H1 (cell line): ENCODE results near the gene ZAR1. TPM values are rescaled to one million over a fixed set of nuclear protein-coding genes. Genes with fewer than 3 reads are reported as not detected.

Experiments
- CTBP2 ChIP-seq: IDR thresholded peaks from 2 replicates; pipeline ENCODE4 v1.7.0; 2011; ENCODE audit warnings: borderline replicate concordance, mild to moderate bottlenecking, moderate library complexity, mixed read lengths, low read length; ENCODE audit not compliant: insufficient read depth, insufficient read length
- polyA plus RNA-seq, 7 experiments: library from polyadenylated mRNA; depleted of rRNA in 3 of 7; stranded (reverse) in 5 of 7; unstranded in 2 of 7; fragments of >200 nt in 5 of 7; fragments of 200-250 nt in 2 of 7; gene quantifications; 1 replicate in 5 of 7; 2 replicates in 1 of 7; 4 replicates in 1 of 7; pipeline versions ENCODE4 v1.2.1 to v1.2.3, GENCODE V29; 2011 to 2013; ENCODE audit warnings: missing spikeins in 2 of 7, mixed read lengths in 2 of 7
- total RNA-seq: library from RNA; stranded (reverse); fragmentation: NEBNext Ultra II Directional; extraction: Animal tissue kit (Norgen Biotek cat#: 25700); gene quantifications from 2 replicates; pipeline ENCODE4 v1.2.1, GENCODE V29; 2021
- TF ChIP-seq, protein P1 (sequence below): fragments of 300-600 bp; sonication (generic); IDR thresholded peaks from 2 replicates; pipeline ENCODE4 v1.7.1; 2012; ENCODE audit warnings: low read length, moderate library complexity, mild to moderate bottlenecking, inconsistent platforms; ENCODE audit not compliant: insufficient replicate concordance

ZAR1 gene
- total and polyA plus RNA-seq, 2 of the 8 experiments (the other 6 are each of a cell fraction or from before 2014, with no cell fraction given), result 0.33 to 0.78 TPM

DNA sequence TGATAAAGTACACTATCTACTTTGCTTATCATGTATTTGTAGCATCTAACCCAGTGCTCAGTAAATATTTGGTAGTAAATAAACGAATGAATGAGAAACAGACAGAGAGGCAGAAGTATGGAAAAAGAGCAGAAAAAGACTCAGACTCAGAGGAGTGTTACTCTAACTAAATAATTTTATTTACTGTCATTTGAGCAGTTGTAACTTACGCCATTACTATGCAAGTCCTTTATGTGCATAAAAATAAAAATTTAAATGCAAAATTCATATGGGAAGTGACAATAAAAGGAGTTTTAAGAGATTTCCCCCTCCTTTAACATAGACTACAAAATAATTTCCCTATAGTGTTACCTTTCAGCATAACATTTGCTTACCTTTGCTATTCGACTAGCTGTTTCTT, 49.5 kb downstream of the ZAR1 start (continued):
- TF ChIP-seq, protein P1, sequence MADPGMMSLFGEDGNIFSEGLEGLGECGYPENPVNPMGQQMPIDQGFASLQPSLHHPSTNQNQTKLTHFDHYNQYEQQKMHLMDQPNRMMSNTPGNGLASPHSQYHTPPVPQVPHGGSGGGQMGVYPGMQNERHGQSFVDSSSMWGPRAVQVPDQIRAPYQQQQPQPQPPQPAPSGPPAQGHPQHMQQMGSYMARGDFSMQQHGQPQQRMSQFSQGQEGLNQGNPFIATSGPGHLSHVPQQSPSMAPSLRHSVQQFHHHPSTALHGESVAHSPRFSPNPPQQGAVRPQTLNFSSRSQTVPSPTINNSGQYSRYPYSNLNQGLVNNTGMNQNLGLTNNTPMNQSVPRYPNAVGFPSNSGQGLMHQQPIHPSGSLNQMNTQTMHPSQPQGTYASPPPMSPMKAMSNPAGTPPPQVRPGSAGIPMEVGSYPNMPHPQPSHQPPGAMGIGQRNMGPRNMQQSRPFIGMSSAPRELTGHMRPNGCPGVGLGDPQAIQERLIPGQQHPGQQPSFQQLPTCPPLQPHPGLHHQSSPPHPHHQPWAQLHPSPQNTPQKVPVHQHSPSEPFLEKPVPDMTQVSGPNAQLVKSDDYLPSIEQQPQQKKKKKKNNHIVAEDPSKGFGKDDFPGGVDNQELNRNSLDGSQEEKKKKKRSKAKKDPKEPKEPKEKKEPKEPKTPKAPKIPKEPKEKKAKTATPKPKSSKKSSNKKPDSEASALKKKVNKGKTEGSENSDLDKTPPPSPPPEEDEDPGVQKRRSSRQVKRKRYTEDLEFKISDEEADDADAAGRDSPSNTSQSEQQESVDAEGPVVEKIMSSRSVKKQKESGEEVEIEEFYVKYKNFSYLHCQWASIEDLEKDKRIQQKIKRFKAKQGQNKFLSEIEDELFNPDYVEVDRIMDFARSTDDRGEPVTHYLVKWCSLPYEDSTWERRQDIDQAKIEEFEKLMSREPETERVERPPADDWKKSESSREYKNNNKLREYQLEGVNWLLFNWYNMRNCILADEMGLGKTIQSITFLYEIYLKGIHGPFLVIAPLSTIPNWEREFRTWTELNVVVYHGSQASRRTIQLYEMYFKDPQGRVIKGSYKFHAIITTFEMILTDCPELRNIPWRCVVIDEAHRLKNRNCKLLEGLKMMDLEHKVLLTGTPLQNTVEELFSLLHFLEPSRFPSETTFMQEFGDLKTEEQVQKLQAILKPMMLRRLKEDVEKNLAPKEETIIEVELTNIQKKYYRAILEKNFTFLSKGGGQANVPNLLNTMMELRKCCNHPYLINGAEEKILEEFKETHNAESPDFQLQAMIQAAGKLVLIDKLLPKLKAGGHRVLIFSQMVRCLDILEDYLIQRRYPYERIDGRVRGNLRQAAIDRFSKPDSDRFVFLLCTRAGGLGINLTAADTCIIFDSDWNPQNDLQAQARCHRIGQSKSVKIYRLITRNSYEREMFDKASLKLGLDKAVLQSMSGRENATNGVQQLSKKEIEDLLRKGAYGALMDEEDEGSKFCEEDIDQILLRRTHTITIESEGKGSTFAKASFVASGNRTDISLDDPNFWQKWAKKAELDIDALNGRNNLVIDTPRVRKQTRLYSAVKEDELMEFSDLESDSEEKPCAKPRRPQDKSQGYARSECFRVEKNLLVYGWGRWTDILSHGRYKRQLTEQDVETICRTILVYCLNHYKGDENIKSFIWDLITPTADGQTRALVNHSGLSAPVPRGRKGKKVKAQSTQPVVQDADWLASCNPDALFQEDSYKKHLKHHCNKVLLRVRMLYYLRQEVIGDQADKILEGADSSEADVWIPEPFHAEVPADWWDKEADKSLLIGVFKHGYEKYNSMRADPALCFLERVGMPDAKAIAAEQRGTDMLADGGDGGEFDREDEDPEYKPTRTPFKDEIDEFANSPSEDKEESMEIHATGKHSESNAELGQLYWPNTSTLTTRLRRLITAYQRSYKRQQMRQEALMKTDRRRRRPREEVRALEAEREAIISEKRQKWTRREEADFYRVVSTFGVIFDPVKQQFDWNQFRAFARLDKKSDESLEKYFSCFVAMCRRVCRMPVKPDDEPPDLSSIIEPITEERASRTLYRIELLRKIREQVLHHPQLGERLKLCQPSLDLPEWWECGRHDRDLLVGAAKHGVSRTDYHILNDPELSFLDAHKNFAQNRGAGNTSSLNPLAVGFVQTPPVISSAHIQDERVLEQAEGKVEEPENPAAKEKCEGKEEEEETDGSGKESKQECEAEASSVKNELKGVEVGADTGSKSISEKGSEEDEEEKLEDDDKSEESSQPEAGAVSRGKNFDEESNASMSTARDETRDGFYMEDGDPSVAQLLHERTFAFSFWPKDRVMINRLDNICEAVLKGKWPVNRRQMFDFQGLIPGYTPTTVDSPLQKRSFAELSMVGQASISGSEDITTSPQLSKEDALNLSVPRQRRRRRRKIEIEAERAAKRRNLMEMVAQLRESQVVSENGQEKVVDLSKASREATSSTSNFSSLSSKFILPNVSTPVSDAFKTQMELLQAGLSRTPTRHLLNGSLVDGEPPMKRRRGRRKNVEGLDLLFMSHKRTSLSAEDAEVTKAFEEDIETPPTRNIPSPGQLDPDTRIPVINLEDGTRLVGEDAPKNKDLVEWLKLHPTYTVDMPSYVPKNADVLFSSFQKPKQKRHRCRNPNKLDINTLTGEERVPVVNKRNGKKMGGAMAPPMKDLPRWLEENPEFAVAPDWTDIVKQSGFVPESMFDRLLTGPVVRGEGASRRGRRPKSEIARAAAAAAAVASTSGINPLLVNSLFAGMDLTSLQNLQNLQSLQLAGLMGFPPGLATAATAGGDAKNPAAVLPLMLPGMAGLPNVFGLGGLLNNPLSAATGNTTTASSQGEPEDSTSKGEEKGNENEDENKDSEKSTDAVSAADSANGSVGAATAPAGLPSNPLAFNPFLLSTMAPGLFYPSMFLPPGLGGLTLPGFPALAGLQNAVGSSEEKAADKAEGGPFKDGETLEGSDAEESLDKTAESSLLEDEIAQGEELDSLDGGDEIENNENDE, result no peak
- no peak for TF ChIP-seq CTBP2
